WERI-Rb-1 (cell line): ENCODE results near the gene SSNA1.

Experiments
- DNase-seq: peaks from one replicate; pipeline ENCODE4 v3.0.0-alpha.2; 2020
- H3K27ac ChIP-seq: fragments of 250-450 bp; sonication (Bioruptor Pico); 2 replicates; pipeline ENCODE4 v1.5.1; 2020; ENCODE audit warnings: mild to moderate bottlenecking, moderate library complexity
- H3K27me3 ChIP-seq: fragments of 250-450 bp; sonication (Bioruptor Pico); 2 replicates; pipeline ENCODE4 v1.5.1; 2021; ENCODE audit warnings: mild to moderate bottlenecking, low read depth, moderate library complexity; ENCODE audit not compliant: insufficient read depth, severe bottlenecking
- H3K36me3 ChIP-seq: fragments of 250-450 bp; sonication (Bioruptor Pico); 2 replicates; pipeline ENCODE4 v1.5.1; 2020; ENCODE audit warnings: mild to moderate bottlenecking, moderate library complexity
- H3K4me3 ChIP-seq: 2 replicates; pipeline ENCODE4 v1.5.1; 2011; ENCODE audit warnings: low read depth, mild to moderate bottlenecking, control low read depth, low read length
- H3K9me3 ChIP-seq: fragments of 250-450 bp; sonication (Bioruptor Pico); 2 replicates; pipeline ENCODE4 v1.5.1; 2021; ENCODE audit warnings: mild to moderate bottlenecking, moderate library complexity; ENCODE audit not compliant: severe bottlenecking
- TF ChIP-seq, protein P1 (sequence below): IDR thresholded peaks from 2 replicates; pipeline ENCODE4 v1.5.1; 2011; ENCODE audit warnings: low read depth, mild to moderate bottlenecking, control low read depth, inconsistent platforms, low read length

The SSNA1 gene

DNA sequence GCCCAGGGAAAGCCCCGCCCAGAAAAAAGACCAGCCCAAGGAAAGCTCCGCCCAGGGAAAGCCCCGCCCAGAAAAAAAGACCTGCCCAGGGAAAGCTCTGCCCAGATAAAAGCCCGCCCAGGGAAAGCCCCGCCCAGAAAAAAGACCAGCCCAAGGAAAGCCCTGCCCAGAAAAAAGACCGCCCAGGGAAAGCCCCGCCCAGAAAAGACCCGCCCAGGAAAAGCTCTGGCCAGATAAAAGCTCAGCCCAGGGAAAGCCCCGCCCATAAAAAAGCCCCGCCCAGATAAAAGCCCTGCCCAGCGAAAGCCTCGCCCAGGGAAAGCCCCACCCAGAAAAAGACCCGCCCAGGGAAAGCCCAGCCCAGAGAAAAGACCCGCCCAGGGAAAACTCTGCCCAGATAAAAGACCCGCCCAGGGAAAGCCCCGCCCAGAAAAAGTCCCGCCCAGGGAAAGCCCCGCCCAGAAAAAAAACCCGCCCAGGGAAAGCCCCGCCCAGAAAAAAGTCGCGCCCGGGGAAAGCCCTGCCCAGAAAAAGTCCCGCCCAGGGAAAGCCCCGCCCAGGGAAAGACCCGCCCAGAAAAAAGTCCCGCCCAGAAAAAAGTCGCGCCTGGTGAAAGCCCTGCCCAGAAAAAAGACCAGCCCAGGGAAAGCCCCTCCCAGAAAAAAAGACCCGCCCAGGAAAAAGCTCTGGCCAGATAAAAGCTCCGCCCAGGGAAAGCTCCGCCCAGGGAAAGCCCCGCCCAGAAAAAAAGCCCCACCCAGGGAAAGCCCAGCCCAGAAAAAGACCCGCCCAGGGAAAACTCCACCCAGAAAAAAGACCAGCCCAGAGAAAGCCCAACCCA, 37.6 kb upstream of the SSNA1 start:
- peak; percentile 62 for DNase-seq
- H3K27me3 ChIP-seq: no peaks in the 10 kb centered on the region
- H3K4me3 ChIP-seq: no peak overlapping the region
- TF ChIP-seq, protein P1, sequence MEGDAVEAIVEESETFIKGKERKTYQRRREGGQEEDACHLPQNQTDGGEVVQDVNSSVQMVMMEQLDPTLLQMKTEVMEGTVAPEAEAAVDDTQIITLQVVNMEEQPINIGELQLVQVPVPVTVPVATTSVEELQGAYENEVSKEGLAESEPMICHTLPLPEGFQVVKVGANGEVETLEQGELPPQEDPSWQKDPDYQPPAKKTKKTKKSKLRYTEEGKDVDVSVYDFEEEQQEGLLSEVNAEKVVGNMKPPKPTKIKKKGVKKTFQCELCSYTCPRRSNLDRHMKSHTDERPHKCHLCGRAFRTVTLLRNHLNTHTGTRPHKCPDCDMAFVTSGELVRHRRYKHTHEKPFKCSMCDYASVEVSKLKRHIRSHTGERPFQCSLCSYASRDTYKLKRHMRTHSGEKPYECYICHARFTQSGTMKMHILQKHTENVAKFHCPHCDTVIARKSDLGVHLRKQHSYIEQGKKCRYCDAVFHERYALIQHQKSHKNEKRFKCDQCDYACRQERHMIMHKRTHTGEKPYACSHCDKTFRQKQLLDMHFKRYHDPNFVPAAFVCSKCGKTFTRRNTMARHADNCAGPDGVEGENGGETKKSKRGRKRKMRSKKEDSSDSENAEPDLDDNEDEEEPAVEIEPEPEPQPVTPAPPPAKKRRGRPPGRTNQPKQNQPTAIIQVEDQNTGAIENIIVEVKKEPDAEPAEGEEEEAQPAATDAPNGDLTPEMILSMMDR: no peak
- H3K36me3 ChIP-seq: no peaks in the 10 kb centered on the region
- no peaks in the 10 kb centered on the region for H3K9me3 ChIP-seq
- H3K27ac ChIP-seq: no peak overlapping the region

DNA sequence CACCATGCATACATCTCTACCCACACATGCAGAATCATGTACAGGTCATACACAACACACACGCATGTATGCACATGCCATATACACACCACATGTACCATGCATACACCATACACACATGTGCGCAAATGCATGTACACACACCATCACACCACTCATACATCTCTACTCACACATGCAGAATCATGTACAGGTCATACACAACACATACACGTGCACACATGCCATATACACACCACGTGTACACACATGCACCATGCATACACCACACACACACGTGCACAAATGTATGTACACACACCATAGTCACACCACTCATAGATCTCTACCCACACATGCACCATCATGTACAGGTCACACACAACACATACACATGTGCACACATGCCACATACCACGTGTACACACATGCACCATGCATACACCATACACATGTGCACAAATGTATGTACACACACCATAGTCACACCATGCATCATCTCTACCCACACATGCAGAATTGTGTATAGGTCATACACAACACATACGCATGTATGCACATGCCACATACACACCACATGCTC, 35.6 kb upstream of the SSNA1 start:
- no peaks in the 10 kb centered on the region for H3K9me3 ChIP-seq
- H3K4me3 ChIP-seq: no peak overlapping the region
- TF ChIP-seq, protein P1: no peak
- no peak overlapping the region for H3K27ac ChIP-seq
- no peaks in the 10 kb centered on the region for H3K27me3 ChIP-seq
- H3K36me3 ChIP-seq: no peaks in the 10 kb centered on the region
- no peak for DNase-seq

DNA sequence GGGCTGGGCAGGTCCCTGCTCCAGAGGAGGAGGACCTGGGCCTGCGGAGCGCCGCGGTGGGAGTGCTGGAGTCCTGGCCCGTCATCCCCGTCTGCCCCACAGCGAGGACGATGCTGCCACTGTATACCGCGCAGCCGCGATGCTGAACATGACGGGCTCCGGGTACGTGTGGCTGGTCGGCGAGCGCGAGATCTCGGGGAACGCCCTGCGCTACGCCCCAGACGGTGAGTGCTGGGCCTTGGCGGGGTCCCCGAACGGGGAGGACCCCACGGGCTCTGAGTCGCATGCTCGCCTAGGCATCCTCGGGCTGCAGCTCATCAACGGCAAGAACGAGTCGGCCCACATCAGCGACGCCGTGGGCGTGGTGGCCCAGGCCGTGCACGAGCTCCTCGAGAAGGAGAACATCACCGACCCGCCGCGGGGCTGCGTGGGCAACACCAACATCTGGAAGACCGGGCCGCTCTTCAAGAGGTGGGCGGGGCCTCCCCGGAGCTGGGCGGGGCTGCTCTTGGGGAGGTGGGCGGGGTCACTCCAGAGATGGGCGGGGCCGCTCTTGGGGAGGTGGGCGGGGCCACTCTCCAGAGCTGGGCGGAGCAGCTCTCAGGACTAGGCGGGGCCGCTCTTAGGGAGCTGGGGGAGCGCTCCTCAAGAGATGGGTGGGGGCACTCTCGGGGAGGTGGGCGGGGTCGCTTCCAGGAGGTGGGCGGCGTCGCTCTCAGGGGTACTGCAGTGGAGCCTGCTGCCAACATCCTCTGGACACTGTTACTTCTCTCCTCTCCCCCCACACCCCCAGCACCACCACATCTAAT, 31.7 kb upstream of the SSNA1 start:
- no peak for DNase-seq
- Histone ChIP-seq H3K4me3 (no peak overlapping the region), H3K9me3 (no peaks in the 10 kb centered on the region), H3K27me3 (no peaks in the 10 kb centered on the region), H3K27ac (no peak overlapping the region), H3K36me3 (no peaks in the 10 kb centered on the region)
- TF ChIP-seq, protein P1: no peak

DNA sequence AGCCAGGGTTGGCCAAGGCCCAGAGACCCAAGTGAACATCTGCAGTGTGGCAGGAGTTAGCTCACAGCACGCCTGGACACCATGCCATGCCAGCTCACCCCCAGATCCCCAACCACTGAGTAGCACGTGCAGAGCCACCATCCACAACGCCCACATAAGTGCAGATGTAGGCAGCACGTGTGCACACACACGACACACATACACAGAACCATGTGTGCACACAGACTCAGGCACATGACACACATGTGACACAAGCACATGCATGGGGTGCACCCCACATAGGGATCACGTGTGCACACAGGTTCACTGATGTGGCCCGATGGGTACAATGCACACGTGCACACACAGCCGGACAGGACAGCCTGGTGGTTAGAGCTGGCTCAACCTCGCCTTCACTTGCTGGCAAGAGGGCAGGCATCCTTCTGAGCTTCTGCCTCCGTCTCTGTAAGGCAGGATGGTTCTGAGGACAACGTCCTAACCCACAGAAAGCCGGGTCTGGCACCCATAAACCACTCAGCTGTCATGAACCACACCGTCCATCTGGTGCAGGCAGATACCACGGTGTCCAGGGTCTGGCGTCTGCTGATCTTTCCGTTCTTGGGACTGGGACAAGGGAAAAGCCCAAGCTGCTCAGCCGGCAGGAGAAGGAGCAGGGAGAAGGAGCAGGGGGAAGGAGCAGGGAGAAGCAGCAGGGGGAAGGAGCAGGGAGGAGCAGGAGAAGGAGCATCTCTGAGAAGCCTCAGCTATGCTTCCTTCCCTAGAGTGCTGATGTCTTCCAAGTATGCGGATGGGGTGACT, 30.7 kb upstream of the SSNA1 start:
- Histone ChIP-seq H3K36me3 (no peaks in the 10 kb centered on the region), H3K27ac (peak overlapping the region; percentile 55), H3K27me3 (no peaks in the 10 kb centered on the region), H3K9me3 (no peaks in the 10 kb centered on the region), H3K4me3 (no peak overlapping the region)
- peak; percentile 67 for DNase-seq
- TF ChIP-seq, protein P1: no peak

DNA sequence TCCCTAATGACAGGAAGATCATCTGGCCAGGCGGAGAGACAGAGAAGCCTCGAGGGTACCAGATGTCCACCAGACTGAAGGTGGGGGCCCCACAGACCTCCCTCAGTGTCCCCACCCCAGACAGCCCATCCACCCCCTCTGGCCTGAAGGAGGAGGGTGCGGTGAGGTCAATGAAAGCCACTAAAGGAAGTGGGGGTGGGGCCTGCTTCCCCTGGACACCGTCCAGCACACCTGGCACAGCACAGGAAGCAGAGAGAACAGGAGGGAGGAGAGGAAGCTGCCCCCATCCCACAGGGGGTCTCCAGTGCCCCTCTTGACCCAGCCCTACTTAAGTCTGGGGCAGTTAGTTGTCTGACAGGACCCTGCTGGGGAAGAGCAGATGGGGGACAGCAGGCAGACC, 29.9 kb upstream of the SSNA1 start:
- H3K27me3 ChIP-seq: no peaks in the 10 kb centered on the region
- no peak for DNase-seq
- H3K4me3 ChIP-seq: no peak overlapping the region
- H3K27ac ChIP-seq: peak overlapping the region; percentile 19; the same call in 1 of the 2 replicates
- no peaks in the 10 kb centered on the region for H3K36me3 ChIP-seq
- no peaks in the 10 kb centered on the region for H3K9me3 ChIP-seq
- TF ChIP-seq, protein P1: no peak
